Gastroesophageal sphincter (tissue), 3 donors: ENCODE measurements around the gene GADD45G.

ENCODE experiments used
- EP300 ChIP-seq: sonication (generic); formaldehyde crosslinking; IDR thresholded peaks from one replicate; pipeline ENCODE4 v1.6.1; 2017; ENCODE audit warnings: antibody characterized with exemption, mild to moderate bottlenecking
- POLR2A ChIP-seq, 2 donors: fragments of 450-650 bp; IDR thresholded peaks; one replicate each; pipeline ENCODE4 v1.6.1; 2017; ENCODE audit warnings: antibody characterized with exemption in 2 of 2, mild to moderate bottlenecking in 2 of 2, moderate library complexity in 1 of 2
- POLR2AphosphoS5 ChIP-seq: sonication (generic); formaldehyde crosslinking; IDR thresholded peaks from one replicate; pipeline ENCODE4 v1.6.1; 2017; ENCODE audit warnings: antibody characterized with exemption
- TF ChIP-seq, protein P1 (sequence below), 4 experiments: fragments of 200-600 bp in 2 of 4; fragments of 450-650 bp in 2 of 4; sonication (generic) in 1 of 4; IDR thresholded peaks; one replicate each; pipeline ENCODE4 v1.5.1; 2017 to 2019; ENCODE audit warnings: antibody characterized with exemption in 4 of 4, mild to moderate bottlenecking in 2 of 4, moderate library complexity in 2 of 4

DNA sequence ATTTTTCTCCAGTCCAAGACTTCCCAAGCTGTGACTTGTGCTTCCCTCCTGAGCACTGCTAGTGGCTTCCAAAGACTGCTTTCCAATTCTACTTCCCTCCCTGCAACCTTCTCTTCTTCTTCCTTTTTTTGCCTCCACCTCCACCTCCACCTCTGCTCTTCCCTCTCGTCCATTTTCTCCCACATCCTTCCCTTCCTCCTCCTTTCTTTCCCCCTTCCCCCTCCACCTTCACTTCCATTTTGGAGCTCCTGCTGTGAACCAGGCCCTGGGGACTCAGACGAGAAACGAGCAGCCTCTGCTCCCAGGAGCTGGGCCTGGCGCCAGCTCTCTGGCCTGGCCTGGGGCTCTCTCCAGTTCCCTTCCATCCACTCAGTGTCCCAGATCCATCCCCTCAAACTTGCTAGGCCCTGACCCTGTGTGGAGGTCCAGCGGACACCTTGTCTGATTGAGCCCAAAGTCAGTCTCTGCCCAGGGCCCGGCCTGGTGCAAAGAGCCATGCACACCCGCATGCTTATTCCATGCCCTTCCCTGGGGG, 5.6 kb downstream of the GADD45G start:
- TF ChIP-seq, protein P1, sequence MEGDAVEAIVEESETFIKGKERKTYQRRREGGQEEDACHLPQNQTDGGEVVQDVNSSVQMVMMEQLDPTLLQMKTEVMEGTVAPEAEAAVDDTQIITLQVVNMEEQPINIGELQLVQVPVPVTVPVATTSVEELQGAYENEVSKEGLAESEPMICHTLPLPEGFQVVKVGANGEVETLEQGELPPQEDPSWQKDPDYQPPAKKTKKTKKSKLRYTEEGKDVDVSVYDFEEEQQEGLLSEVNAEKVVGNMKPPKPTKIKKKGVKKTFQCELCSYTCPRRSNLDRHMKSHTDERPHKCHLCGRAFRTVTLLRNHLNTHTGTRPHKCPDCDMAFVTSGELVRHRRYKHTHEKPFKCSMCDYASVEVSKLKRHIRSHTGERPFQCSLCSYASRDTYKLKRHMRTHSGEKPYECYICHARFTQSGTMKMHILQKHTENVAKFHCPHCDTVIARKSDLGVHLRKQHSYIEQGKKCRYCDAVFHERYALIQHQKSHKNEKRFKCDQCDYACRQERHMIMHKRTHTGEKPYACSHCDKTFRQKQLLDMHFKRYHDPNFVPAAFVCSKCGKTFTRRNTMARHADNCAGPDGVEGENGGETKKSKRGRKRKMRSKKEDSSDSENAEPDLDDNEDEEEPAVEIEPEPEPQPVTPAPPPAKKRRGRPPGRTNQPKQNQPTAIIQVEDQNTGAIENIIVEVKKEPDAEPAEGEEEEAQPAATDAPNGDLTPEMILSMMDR (IDR thresholded peaks at IDR 0.05), result no peak
- TF ChIP-seq POLR2A (IDR thresholded peaks at IDR 0.05) (no peak), POLR2AphosphoS5 (no peak), EP300 (no peak)
